ENCODE data around the gene KLK1.

KLK1 gene

GRCh38 chr19:50858886-50859285 lies 35.3 kb upstream of the KLK1 start:
- no peak for DNase-seq (ENCODE audit: extremely low read depth, low read depth)
- TF ChIP-seq, protein P1, sequence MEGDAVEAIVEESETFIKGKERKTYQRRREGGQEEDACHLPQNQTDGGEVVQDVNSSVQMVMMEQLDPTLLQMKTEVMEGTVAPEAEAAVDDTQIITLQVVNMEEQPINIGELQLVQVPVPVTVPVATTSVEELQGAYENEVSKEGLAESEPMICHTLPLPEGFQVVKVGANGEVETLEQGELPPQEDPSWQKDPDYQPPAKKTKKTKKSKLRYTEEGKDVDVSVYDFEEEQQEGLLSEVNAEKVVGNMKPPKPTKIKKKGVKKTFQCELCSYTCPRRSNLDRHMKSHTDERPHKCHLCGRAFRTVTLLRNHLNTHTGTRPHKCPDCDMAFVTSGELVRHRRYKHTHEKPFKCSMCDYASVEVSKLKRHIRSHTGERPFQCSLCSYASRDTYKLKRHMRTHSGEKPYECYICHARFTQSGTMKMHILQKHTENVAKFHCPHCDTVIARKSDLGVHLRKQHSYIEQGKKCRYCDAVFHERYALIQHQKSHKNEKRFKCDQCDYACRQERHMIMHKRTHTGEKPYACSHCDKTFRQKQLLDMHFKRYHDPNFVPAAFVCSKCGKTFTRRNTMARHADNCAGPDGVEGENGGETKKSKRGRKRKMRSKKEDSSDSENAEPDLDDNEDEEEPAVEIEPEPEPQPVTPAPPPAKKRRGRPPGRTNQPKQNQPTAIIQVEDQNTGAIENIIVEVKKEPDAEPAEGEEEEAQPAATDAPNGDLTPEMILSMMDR (IDR thresholded peaks at IDR 0.05; ENCODE audit: low read depth, low read length) = no peak

DNA sequence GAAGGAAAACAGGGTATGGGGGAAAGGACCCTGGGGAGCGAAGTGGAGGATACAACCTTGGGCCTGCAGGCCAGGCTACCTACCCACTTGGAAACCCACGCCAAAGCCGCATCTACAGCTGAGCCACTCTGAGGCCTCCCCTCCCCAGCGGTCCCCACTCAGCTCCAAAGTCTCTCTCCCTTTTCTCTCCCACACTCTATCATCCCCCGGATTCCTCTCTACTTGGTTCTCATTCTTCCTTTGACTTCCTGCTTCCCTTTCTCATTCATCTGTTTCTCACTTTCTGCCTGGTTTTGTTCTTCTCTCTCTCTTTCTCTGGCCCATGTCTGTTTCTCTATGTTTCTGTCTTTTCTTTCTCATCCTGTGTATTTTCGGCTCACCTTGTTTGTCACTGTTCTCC lies 33.8 kb upstream of the KLK1 start:
- DNase-seq (ENCODE audit: extremely low read depth, low read depth) = no peak
- TF ChIP-seq, protein P1 (IDR thresholded peaks at IDR 0.05; ENCODE audit: low read depth, low read length) = no peak

- TF ChIP-seq, protein P1 (IDR thresholded peaks at IDR 0.05; ENCODE audit: low read depth, low read length) = no peak
- no peak for DNase-seq (ENCODE audit: extremely low read depth, low read depth)
These were observed 31.2 kb upstream of the KLK1 start, which contains the start of gene KLK3 for GRCh38 chr19:50854636-50855410. Gene KLK3 (plus strand): TSS chr19:50854915. CDS start chr19:50854956, 41 bp downstream.

- TF ChIP-seq, protein P1 (IDR thresholded peaks at IDR 0.05; ENCODE audit: low read depth, low read length) = no peak
- DNase-seq (ENCODE audit: extremely low read depth, low read depth) = no peak
These were observed 28.0 kb upstream of the KLK1 start for GRCh38 chr19:50851620-50852019.

DNA sequence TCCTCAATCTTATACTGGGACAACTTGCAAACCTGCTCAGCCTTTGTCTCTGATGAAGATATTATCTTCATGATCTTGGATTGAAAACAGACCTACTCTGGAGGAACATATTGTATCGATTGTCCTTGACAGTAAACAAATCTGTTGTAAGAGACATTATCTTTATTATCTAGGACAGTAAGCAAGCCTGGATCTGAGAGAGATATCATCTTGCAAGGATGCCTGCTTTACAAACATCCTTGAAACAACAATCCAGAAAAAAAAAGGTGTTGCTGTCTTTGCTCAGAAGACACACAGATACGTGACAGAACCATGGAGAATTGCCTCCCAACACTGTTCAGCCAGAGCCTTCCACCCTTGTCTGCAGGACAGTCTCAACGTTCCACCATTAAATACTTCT lies 27.2 kb upstream of the KLK1 start:
- TF ChIP-seq, protein P1 (IDR thresholded peaks at IDR 0.05; ENCODE audit: low read depth, low read length) = no peak
- no peak for DNase-seq (ENCODE audit: extremely low read depth, low read depth)

DNA sequence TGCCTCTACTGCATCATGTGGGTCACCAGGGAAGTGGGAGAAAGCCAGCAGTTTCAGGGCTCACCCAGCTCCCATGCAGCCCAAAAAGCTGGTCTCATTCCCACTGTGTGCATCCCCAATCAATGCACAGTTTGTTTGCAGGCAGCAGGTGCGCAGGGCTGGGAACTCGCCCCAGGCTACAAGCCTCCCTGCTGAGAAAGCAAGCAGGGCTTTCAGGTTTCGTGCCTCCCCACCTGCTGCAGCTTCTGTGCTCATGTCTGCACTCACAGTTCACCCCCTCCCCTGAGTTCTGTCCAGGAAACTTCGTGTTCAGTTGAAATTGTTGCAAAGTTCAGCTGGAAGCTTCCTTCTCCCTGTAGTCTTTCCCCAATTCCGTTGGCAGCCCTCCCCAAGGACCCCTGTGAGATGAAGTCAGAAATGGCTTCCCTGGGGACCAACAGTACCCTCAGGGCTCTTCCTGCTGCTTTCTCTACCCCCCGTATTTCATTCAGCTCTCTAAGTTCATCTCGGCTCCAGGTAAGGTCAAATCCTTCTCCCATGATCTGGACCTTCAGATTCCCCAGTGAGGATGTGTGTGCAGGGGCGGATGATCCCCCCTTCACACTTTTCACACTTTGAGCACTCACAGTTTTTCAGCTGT lies 20.8 kb upstream of the KLK1 start:
- DNase-seq (ENCODE audit: extremely low read depth, low read depth) = no peak
- TF ChIP-seq, protein P1 (IDR thresholded peaks at IDR 0.05; ENCODE audit: low read depth, low read length) = no peak

GRCh38 chr19:50843701-50844221 lies 20.2 kb upstream of the KLK1 start:
- TF ChIP-seq, protein P1 (IDR thresholded peaks at IDR 0.05; ENCODE audit: low read depth, low read length) = no peak
- no peak for DNase-seq (ENCODE audit: extremely low read depth, low read depth)
